GM23338 (cell line): ENCODE results near the gene CDNF. TPM values are rescaled to one million over a fixed set of nuclear protein-coding genes. Genes with fewer than 3 reads are reported as not detected.

Source experiments
- ATAC-seq: fragments of 200-7000 bp; cut with Tn5 transposase; 3 replicates; pipeline ENCODE4 v1.9.1; 2020
- DNase-seq: peaks from one replicate; pipeline ENCODE4 v3.0.0-alpha.2; 2015; ENCODE audit warnings: low spot score
- H2AFZ ChIP-seq: fragments of 200-600 bp; sonication (generic); 2 replicates; pipeline ENCODE4 v1.8.0; 2016; ENCODE audit warnings: antibody characterized with exemption, mild to moderate bottlenecking, moderate library complexity
- H3F3A ChIP-seq: fragments of 200-600 bp; sonication (generic); replicated peaks from 2 replicates; pipeline ENCODE4 v1.8.0; 2017; ENCODE audit warnings: antibody characterized with exemption, mixed run types, low read depth
- H3K27ac ChIP-seq: fragments of 200-600 bp; sonication (generic); 2 replicates; pipeline ENCODE4 v1.6.1; 2016; ENCODE audit warnings: low read depth
- H3K27me3 ChIP-seq: fragments of 200-600 bp; sonication (generic); 2 replicates; pipeline ENCODE4 v1.8.0; 2016; ENCODE audit warnings: mild to moderate bottlenecking, mixed run types, moderate library complexity; ENCODE audit not compliant: insufficient read depth
- H3K36me3 ChIP-seq: fragments of 200-600 bp; sonication (generic); 2 replicates; pipeline ENCODE4 v1.8.0; 2016; ENCODE audit warnings: mild to moderate bottlenecking; ENCODE audit not compliant: insufficient read depth
- H3K4me1 ChIP-seq: fragments of 200-600 bp; sonication (generic); 2 replicates; pipeline ENCODE4 v1.8.0; 2016; ENCODE audit warnings: mild to moderate bottlenecking, moderate library complexity; ENCODE audit not compliant: insufficient read depth
- H3K4me2 ChIP-seq: fragments of 200-600 bp; sonication (generic); 2 replicates; pipeline ENCODE4 v1.7.1; 2017; ENCODE audit warnings: mixed run types
- H3K4me3 ChIP-seq: fragments of 200-600 bp; sonication (generic); 2 replicates; pipeline ENCODE4 v1.6.1; 2016; ENCODE audit warnings: mixed run types
- H3K79me2 ChIP-seq: fragments of 200-600 bp; sonication (generic); replicated peaks from 2 replicates; pipeline ENCODE4 v1.8.0; 2017; ENCODE audit warnings: mild to moderate bottlenecking; ENCODE audit not compliant: insufficient read depth
- H3K9me2 ChIP-seq: fragments of 200-600 bp; sonication (generic); 2 replicates; pipeline ENCODE4 v1.8.0; 2017; ENCODE audit not compliant: insufficient read depth
- H4K20me1 ChIP-seq: fragments of 200-600 bp; sonication (generic); replicated peaks from 2 replicates; pipeline ENCODE4 v1.8.0; 2017; ENCODE audit warnings: mild to moderate bottlenecking; ENCODE audit not compliant: insufficient read depth
- H3K27ac Mint-ChIP-seq: 2 replicates; pipeline ENCODE4 v1.8.0; 2020; ENCODE audit warnings: inconsistent platforms, mild to moderate bottlenecking, moderate library complexity, mixed read lengths
- H3K27me3 Mint-ChIP-seq: 3 replicates; pipeline ENCODE4 v1.8.0; 2022; ENCODE audit warnings: low read depth, mild to moderate bottlenecking, moderate library complexity, mixed read lengths, inconsistent platforms; ENCODE audit not compliant: insufficient read depth, poor library complexity
- H3K36me3 Mint-ChIP-seq: 3 replicates; pipeline ENCODE4 v1.8.0; 2021; ENCODE audit warnings: low read depth, mild to moderate bottlenecking, inconsistent platforms, moderate library complexity, mixed read lengths
- H3K4me1 Mint-ChIP-seq: 3 replicates; pipeline ENCODE4 v1.8.0; 2020; ENCODE audit warnings: mild to moderate bottlenecking, inconsistent platforms, mixed read lengths
- H3K4me3 Mint-ChIP-seq: 3 replicates; pipeline ENCODE4 v1.8.0; 2021; ENCODE audit warnings: moderate library complexity, mild to moderate bottlenecking, inconsistent platforms, mixed read lengths
- H3K9me3 Mint-ChIP-seq: 3 replicates; pipeline ENCODE4 v1.8.0; 2020; ENCODE audit warnings: moderate library complexity, mild to moderate bottlenecking, inconsistent platforms, mixed read lengths
- CREB1 ChIP-seq: fragments of 250-450 bp; sonication (Bioruptor Pico); IDR thresholded peaks from 2 replicates; pipeline ENCODE4 v1.5.0; 2020; ENCODE audit warnings: low read depth, mild to moderate bottlenecking, moderate library complexity
- CTCF ChIP-seq, 2 experiments: fragments of 200-600 bp in 1 of 2; sonication (generic) in 1 of 2; conservative IDR thresholded peaks; 2 replicates each; pipeline versions ENCODE4 v1.5.1 to v1.6.1; 2016 to 2017; ENCODE audit warnings: antibody characterized with exemption in 2 of 2, low read depth in 2 of 2, mild to moderate bottlenecking in 2 of 2, moderate library complexity in 1 of 2
- EZH2 ChIP-seq: fragments of 200-600 bp; sonication (generic); IDR thresholded peaks from one replicate; pipeline ENCODE4 v1.8.0; 2017; ENCODE audit warnings: antibody characterized with exemption, mild to moderate bottlenecking, low read depth; ENCODE audit not compliant: unreplicated experiment
- EZH2phosphoT487 ChIP-seq: fragments of 200-600 bp; sonication (generic); IDR thresholded peaks from one replicate; pipeline ENCODE4 v1.8.1; 2018; ENCODE audit warnings: antibody characterized with exemption; ENCODE audit not compliant: unreplicated experiment
- JUNB ChIP-seq: IDR thresholded peaks from one replicate; pipeline ENCODE4 v1.6.1; 2016; ENCODE audit warnings: antibody characterized with exemption; ENCODE audit not compliant: unreplicated experiment
- NANOG ChIP-seq: IDR thresholded peaks from 2 replicates; pipeline ENCODE4 v1.6.1; 2016; ENCODE audit warnings: antibody characterized with exemption, borderline replicate concordance
- POLR2AphosphoS5 ChIP-seq: IDR thresholded peaks from 2 replicates; pipeline ENCODE4 v1.6.1; 2016; ENCODE audit warnings: antibody characterized with exemption, low read depth
- REST ChIP-seq: IDR thresholded peaks from one replicate; pipeline ENCODE4 v1.6.1; 2018; ENCODE audit warnings: antibody characterized with exemption; ENCODE audit not compliant: unreplicated experiment
- STAT1 ChIP-seq: IDR thresholded peaks from one replicate; pipeline ENCODE4 v1.6.1; 2016; ENCODE audit warnings: antibody characterized with exemption; ENCODE audit not compliant: unreplicated experiment
- ZNF114 ChIP-seq: fragments of 250-450 bp; sonication (Bioruptor Pico); IDR thresholded peaks from 2 replicates; pipeline ENCODE4 v1.5.0; 2020; ENCODE audit warnings: mild to moderate bottlenecking, moderate library complexity
- ZNF331 ChIP-seq: fragments of 250-450 bp; sonication (Bioruptor Pico); IDR thresholded peaks from 2 replicates; pipeline ENCODE4 v1.5.0; 2020; ENCODE audit warnings: low read depth, mild to moderate bottlenecking, moderate library complexity
- polyA plus RNA-seq: library from polyadenylated mRNA; unstranded; fragments of >200 nt; fragmentation: Nextera tagmentation; extraction: Ambion mirVana; gene quantifications from 2 replicates; pipeline ENCODE4 v1.2.1, GENCODE V29; 2016
- total RNA-seq: library from RNA; depleted of rRNA; stranded (reverse); fragments of >200 nt; shearing (Covaris generic); gene quantifications from 2 replicates; pipeline ENCODE4 v1.2.3, GENCODE V29; 2014

Gene CDNF
- total and polyA plus RNA-seq, 2 experiments from 2014 or later = 0.26 to 1.1 TPM

- Histone ChIP-seq H3K27me3 (no peaks in the 10 kb centered on the region), H3K9me2 (no peaks in the 10 kb centered on the region), H3K4me1 (no peaks in the 10 kb centered on the region), H3K4me2 (no peak overlapping the region), H3F3A (no peaks in the 10 kb centered on the region), H2AFZ (no peak overlapping the region), H3K79me2 (no peaks in the 10 kb centered on the region), H3K4me3 (no peak overlapping the region), H3K36me3 (0 out of 2 replicates have a peak, but pooled peaks cover 10% of the 10 kb centered on the region), H3K27ac (no peak overlapping the region), H4K20me1 (0 out of 2 replicates have a peak, but pooled peaks cover 6% of the 10 kb centered on the region)
- TF ChIP-seq REST (no peak), JUNB (no peak), NANOG (no peak), ZNF114 (CRISPR knock-in tag) (no peak), EZH2phosphoT487 (no peak), STAT1 (no peak), EZH2 (no peak), ZNF331 (CRISPR knock-in tag) (no peak)
- Mint-ChIP-seq H3K27ac (no peak overlapping the region), H3K9me3 (no peaks in the 10 kb centered on the region), H3K27me3 (no peaks in the 10 kb centered on the region), H3K4me3 (no peak overlapping the region), H3K36me3 (peaks cover 20% of the 10 kb centered on the region; the same call in 2 of the 3 replicates), H3K4me1 (no peaks in the 10 kb centered on the region)
- ATAC-seq = no peak
- no peak for DNase-seq
Observed at GRCh38 chr10:14852236-14852635, 14.4 kb upstream of the CDNF start.

GRCh38 chr10:14844948-14845347 is 7.1 kb upstream of the CDNF start:
- no peaks in the 10 kb centered on the region for H3K4me1 Mint-ChIP-seq
- Histone ChIP-seq H3K4me1 (no peaks in the 10 kb centered on the region), H3K27me3 (no peaks in the 10 kb centered on the region), H3K9me2 (no peaks in the 10 kb centered on the region), H3K4me2 (no peak overlapping the region), H2AFZ (no peak overlapping the region), H3F3A (no peaks in the 10 kb centered on the region), H3K4me3 (no peak overlapping the region), H4K20me1 (peaks cover 12% of the 10 kb centered on the region), H3K79me2 (peaks cover 27% of the 10 kb centered on the region), H3K36me3 (peaks cover 47% of the 10 kb centered on the region), H3K27ac (no peak overlapping the region)
- H3K9me3 Mint-ChIP-seq = no peaks in the 10 kb centered on the region
- DNase-seq (no peak), ATAC-seq (no peak)
- H3K27ac Mint-ChIP-seq = no peak overlapping the region
- H3K27me3 Mint-ChIP-seq = no peaks in the 10 kb centered on the region
- no peak overlapping the region for H3K4me3 Mint-ChIP-seq
- H3K36me3 Mint-ChIP-seq = peaks cover 50% of the 10 kb centered on the region
- TF ChIP-seq EZH2 = no peak
- TF ChIP-seq CREB1 (CRISPR knock-in tag) = no peak
- TF ChIP-seq NANOG = no peak
- TF ChIP-seq JUNB = no peak
- no peak for TF ChIP-seq REST
- TF ChIP-seq ZNF114 (CRISPR knock-in tag) = no peak
- no peak for TF ChIP-seq CTCF (conservative IDR thresholded peaks at IDR 0.05; ENCODE audit: low read depth in 2 of 2)
- no peak for TF ChIP-seq STAT1
- no peak for TF ChIP-seq ZNF331 (CRISPR knock-in tag)
- TF ChIP-seq EZH2phosphoT487 = no peak
- no peak for TF ChIP-seq POLR2AphosphoS5
